Dendritic cell treated with granulocyte-macrophage colony-stimulating factor and Interleukin-4, amounts not matched to agents 40 ng/mL and 50 ng/mL, for 4 days (primary cell): ENCODE measurements around the gene CABP2.
"Not testable (repeated sequence)": the region's sequence is repeated elsewhere in the genome, so short reads cannot be mapped to it uniquely, and the experiment has no call there.

Source experiments
- H3K27ac Mint-ChIP-seq: one replicate; pipeline ENCODE4 v1.8.0; 2022; ENCODE audit warnings: mild to moderate bottlenecking, mixed read lengths
- H3K27me3 Mint-ChIP-seq: one replicate; pipeline ENCODE4 v1.8.0; 2022; ENCODE audit warnings: mild to moderate bottlenecking, mixed read lengths
- H3K36me3 Mint-ChIP-seq: one replicate; pipeline ENCODE4 v1.8.0; 2022; ENCODE audit warnings: low read depth, mixed read lengths
- H3K4me1 Mint-ChIP-seq: one replicate; pipeline ENCODE4 v1.8.0; 2022; ENCODE audit warnings: low read depth, mixed read lengths
- H3K4me3 Mint-ChIP-seq: one replicate; pipeline ENCODE4 v1.8.0; 2022; ENCODE audit warnings: mild to moderate bottlenecking, moderate library complexity, mixed read lengths
- H3K9me3 Mint-ChIP-seq: one replicate; pipeline ENCODE4 v1.8.0; 2022; ENCODE audit warnings: mixed read lengths
- intact Hi-C: fragments of 100-400 bp; cut with micrococcal nuclease; formaldehyde crosslinking; loops from one replicate; pipeline ENCODE4 v1.15.0; 2022

Gene CABP2

GRCh38 chr11:67548112-67548511 is 24.9 kb upstream of the CABP2 start:
- intact Hi-C loops, H3K36me3 Mint-ChIP-seq, H3K4me1 Mint-ChIP-seq, H3K4me3 Mint-ChIP-seq, H3K27ac Mint-ChIP-seq: not testable (repeated sequence)
- Mint-ChIP-seq H3K9me3 (peaks cover 22% of the 10 kb centered on the region), H3K27me3 (peaks cover 16% of the 10 kb centered on the region)

- Mint-ChIP-seq H3K36me3 (no peaks in the 10 kb centered on the region), H3K27ac (no peak overlapping the region)
- intact Hi-C loops, result no loop called here
Measured at GRCh38 chr11:67545280-67545679, 22.0 kb upstream of the CABP2 start.

GRCh38 chr11:67544616-67545242 is 21.5 kb upstream of the CABP2 start:
- H3K27me3 Mint-ChIP-seq, result peaks cover 10% of the 10 kb centered on the region
- no peaks in the 10 kb centered on the region for H3K36me3 Mint-ChIP-seq
- no peak overlapping the region for H3K27ac Mint-ChIP-seq
- intact Hi-C loops, result no loop called here
- H3K9me3 Mint-ChIP-seq, result no peaks in the 10 kb centered on the region
- H3K4me1 Mint-ChIP-seq, result no peaks in the 10 kb centered on the region
- H3K4me3 Mint-ChIP-seq, result no peak overlapping the region

More at GRCh38 chr11:67545280-67545679, 22.0 kb upstream of the CABP2 start:
- peaks cover 4% of the 10 kb centered on the region for H3K9me3 Mint-ChIP-seq
- H3K4me1 Mint-ChIP-seq, result no peaks in the 10 kb centered on the region
- H3K27me3 Mint-ChIP-seq, result peaks cover 13% of the 10 kb centered on the region
- no peak overlapping the region for H3K4me3 Mint-ChIP-seq

DNA sequence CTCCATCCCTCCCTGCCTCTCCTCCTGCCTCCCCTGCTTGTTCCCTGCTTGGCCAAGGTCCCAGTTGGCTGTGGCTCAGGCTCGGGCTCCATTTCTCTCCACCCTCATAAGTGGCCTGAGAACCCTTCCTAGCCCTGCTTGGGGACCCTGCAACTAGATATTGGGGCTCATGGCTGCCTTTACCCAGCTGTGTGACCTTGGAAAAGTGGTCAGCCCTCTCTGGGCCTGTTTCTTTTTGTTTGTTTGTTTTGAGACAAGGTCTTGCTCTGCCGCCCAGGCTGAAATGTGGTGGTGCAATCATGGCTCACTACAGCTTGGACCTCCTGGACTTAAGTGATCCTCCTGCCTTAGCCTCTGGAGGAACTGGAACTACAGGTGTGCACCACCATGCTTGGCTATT is 20.3 kb upstream of the CABP2 start:
- Mint-ChIP-seq H3K4me1 (no peaks in the 10 kb centered on the region), H3K27me3 (peaks cover 8% of the 10 kb centered on the region), H3K4me3 (no peak overlapping the region), H3K9me3 (no peaks in the 10 kb centered on the region), H3K36me3 (no peaks in the 10 kb centered on the region), H3K27ac (no peak overlapping the region)
- intact Hi-C loops, result no loop called here

- intact Hi-C loops, result no loop called here
- Mint-ChIP-seq H3K4me1 (no peaks in the 10 kb centered on the region), H3K27ac (no peak overlapping the region), H3K27me3 (peaks cover 8% of the 10 kb centered on the region), H3K9me3 (no peaks in the 10 kb centered on the region), H3K4me3 (no peak overlapping the region), H3K36me3 (no peaks in the 10 kb centered on the region)
Measured at GRCh38 chr11:67542971-67543370, 19.7 kb upstream of the CABP2 start.

DNA sequence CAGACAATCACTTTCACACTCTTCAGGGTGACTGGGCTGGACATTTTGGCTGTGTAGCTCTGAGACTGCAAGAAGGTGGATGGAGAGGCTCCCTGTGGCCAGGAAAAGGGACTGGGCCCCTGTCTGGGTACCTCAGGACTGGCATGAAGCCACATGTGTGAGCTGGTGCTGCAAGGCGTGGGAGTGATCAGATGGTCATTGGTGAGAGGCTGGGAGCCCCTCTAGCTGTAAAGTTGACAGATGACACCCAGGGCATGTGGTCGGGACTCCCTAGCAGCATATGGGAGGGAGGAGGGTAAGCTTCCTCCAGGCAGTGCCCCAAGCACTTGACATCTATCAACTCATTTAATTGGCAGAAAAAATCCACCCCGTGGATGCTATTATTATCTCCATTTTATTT is 18.9 kb upstream of the CABP2 start:
- Mint-ChIP-seq H3K9me3 (no peaks in the 10 kb centered on the region), H3K36me3 (no peaks in the 10 kb centered on the region), H3K4me3 (no peak overlapping the region), H3K4me1 (no peaks in the 10 kb centered on the region), H3K27me3 (peaks cover 8% of the 10 kb centered on the region), H3K27ac (no peak overlapping the region)
- intact Hi-C loops, result no loop called here

- Mint-ChIP-seq H3K4me3 (no peak overlapping the region), H3K4me1 (no peaks in the 10 kb centered on the region), H3K27me3 (peaks cover 5% of the 10 kb centered on the region), H3K36me3 (no peaks in the 10 kb centered on the region), H3K27ac (no peak overlapping the region), H3K9me3 (no peaks in the 10 kb centered on the region)
- intact Hi-C loops, result no loop called here
Measured at GRCh38 chr11:67541198-67541597, 18.0 kb upstream of the CABP2 start.

- peaks cover 5% of the 10 kb centered on the region for H3K27me3 Mint-ChIP-seq
- intact Hi-C loops, result no loop called here
- no peak overlapping the region for H3K27ac Mint-ChIP-seq
- no peak overlapping the region for H3K4me3 Mint-ChIP-seq
- no peaks in the 10 kb centered on the region for H3K4me1 Mint-ChIP-seq
- H3K9me3 Mint-ChIP-seq, result peaks cover 4% of the 10 kb centered on the region
- no peaks in the 10 kb centered on the region for H3K36me3 Mint-ChIP-seq
Measured at GRCh38 chr11:67539550-67539949, 16.3 kb upstream of the CABP2 start.

- peaks cover 5% of the 10 kb centered on the region for H3K27me3 Mint-ChIP-seq
- no peaks in the 10 kb centered on the region for H3K36me3 Mint-ChIP-seq
- H3K4me3 Mint-ChIP-seq, result no peak overlapping the region
- peaks cover 9% of the 10 kb centered on the region for H3K9me3 Mint-ChIP-seq
- intact Hi-C loops, result no loop called here
- H3K27ac Mint-ChIP-seq, result no peak overlapping the region
- H3K4me1 Mint-ChIP-seq, result no peaks in the 10 kb centered on the region
Measured at GRCh38 chr11:67538823-67539505, 15.7 kb upstream of the CABP2 start.

- Mint-ChIP-seq H3K4me3 (no peak overlapping the region), H3K27ac (no peak overlapping the region), H3K36me3 (no peaks in the 10 kb centered on the region), H3K9me3 (peaks cover 16% of the 10 kb centered on the region), H3K4me1 (no peaks in the 10 kb centered on the region), H3K27me3 (peaks cover 3% of the 10 kb centered on the region)
- intact Hi-C loops, result no loop called here
Measured at GRCh38 chr11:67538306-67538705, 15.1 kb upstream of the CABP2 start.

DNA sequence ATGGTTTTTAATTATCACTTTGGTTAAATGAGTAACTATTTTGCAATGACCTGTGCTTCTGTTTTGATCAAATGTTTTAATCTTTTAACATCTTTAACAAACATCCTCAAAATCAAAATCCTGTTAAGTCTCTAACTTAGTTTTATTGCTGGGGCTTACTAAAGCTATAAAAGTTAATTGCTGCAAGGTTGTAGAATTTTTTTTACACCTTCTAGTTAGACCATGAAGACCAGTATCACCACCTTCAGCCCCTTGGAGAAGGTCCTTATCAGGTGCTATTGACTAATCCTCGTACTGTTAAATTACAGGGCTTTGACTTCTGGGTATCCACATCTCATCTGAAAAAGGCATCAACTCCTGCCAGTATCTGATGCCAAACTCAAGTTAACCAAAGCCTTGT is 12.3 kb upstream of the CABP2 start:
- Mint-ChIP-seq H3K27me3 (peaks cover 5% of the 10 kb centered on the region), H3K4me3 (no peak overlapping the region), H3K27ac (no peak overlapping the region), H3K4me1 (no peaks in the 10 kb centered on the region), H3K9me3 (peaks cover 20% of the 10 kb centered on the region), H3K36me3 (no peaks in the 10 kb centered on the region)
- intact Hi-C loops, result no loop called here

DNA sequence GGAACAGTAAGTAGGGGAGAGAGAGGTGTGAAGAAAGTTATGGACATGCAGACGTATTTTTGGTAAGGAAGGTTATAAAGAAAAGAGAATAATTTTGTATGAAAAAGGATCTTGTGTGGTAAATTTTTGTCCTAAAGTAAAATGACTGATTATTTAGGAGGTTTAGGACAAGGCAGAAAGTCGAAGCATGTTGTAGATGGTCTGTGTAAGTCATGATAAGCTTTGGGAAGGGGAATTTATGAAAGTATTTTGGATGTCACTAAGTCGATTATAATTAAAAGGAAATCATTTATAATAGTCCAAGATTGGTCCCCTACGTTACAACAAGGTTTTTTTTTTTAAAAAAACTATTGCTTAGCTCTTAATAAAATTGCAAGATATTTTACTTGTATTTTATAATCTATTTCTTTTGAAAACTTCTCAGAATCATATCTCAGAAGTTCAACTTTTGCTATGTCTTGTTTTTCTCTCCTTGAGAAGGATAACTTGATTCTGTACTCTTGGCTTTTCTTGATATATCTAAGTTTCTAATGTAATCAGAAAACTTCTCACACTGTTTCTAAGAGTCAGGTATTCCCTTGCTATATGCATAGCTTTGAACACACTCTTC is 10.9 kb upstream of the CABP2 start:
- Mint-ChIP-seq H3K9me3 (peaks cover 20% of the 10 kb centered on the region), H3K27ac (no peak overlapping the region), H3K36me3 (no peaks in the 10 kb centered on the region), H3K27me3 (peaks cover 6% of the 10 kb centered on the region), H3K4me3 (no peak overlapping the region), H3K4me1 (peaks cover 6% of the 10 kb centered on the region)
- intact Hi-C loops, result no loop called here

DNA sequence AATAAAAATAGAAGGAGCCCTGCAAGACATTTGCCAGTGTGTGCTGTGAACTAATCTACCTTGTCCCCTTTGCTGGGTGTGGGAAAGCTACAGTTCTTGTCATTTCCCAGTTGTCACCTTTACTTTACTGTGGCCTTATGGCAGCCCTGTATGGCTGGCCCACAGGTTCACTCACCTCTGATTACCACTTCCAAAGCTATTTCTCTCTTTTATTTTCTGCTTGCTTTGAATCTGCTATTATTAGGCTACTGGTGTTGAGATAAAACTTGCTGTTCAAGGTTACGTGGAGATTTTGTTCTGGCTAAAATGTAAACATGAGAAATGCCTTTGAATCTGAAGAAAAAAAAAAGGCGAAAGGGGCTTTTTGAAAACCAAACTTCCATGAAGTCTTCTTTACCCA is 9.6 kb upstream of the CABP2 start:
- intact Hi-C loops, result no loop called here
- peaks cover 20% of the 10 kb centered on the region for H3K9me3 Mint-ChIP-seq
- no peaks in the 10 kb centered on the region for H3K36me3 Mint-ChIP-seq
- no peak overlapping the region for H3K4me3 Mint-ChIP-seq
- H3K27ac Mint-ChIP-seq, result no peak overlapping the region
- peaks cover 8% of the 10 kb centered on the region for H3K27me3 Mint-ChIP-seq
- H3K4me1 Mint-ChIP-seq, result peaks cover 8% of the 10 kb centered on the region

GRCh38 chr11:67530282-67530592 is 7.0 kb upstream of the CABP2 start:
- Mint-ChIP-seq H3K27ac (no peak overlapping the region), H3K36me3 (no peaks in the 10 kb centered on the region), H3K9me3 (peaks cover 20% of the 10 kb centered on the region), H3K4me3 (no peak overlapping the region), H3K4me1 (peaks cover 8% of the 10 kb centered on the region), H3K27me3 (peaks cover 14% of the 10 kb centered on the region)
- intact Hi-C loops, result no loop called here

- H3K4me1 Mint-ChIP-seq, result peaks cover 8% of the 10 kb centered on the region
- peaks cover 14% of the 10 kb centered on the region for H3K27me3 Mint-ChIP-seq
- no peak overlapping the region for H3K4me3 Mint-ChIP-seq
- H3K27ac Mint-ChIP-seq, result no peak overlapping the region
- intact Hi-C loops, result no loop called here
- no peaks in the 10 kb centered on the region for H3K36me3 Mint-ChIP-seq
- H3K9me3 Mint-ChIP-seq, result peaks cover 5% of the 10 kb centered on the region
Measured at GRCh38 chr11:67528376-67528775, 5.1 kb upstream of the CABP2 start.
